Right renal pelvis (tissue), 4 donors: ENCODE results near the gene C1QL1. TPM values are rescaled to one million over a fixed set of nuclear protein-coding genes. Genes with fewer than 3 reads are reported as not detected.

Experiments
- DNase-seq, 4 donors: peaks; one replicate each; pipeline ENCODE4 v3.0.0-alpha.2; 2013; ENCODE audit warnings: low read depth in 4 of 4, low spot score in 3 of 4, missing footprints in 1 of 4
- polyA plus RNA-seq, 4 donors: library from polyadenylated mRNA; unstranded; fragments of 120-200 nt; gene quantifications; one replicate each; pipeline ENCODE4 v1.2.1, GENCODE V29; 2013; ENCODE audit not compliant: insufficient read length in 4 of 4

Gene C1QL1
- 1 to 10 TPM; 1.7 to 4.0 (median 2.1) TPM for polyA plus RNA-seq

DNA sequence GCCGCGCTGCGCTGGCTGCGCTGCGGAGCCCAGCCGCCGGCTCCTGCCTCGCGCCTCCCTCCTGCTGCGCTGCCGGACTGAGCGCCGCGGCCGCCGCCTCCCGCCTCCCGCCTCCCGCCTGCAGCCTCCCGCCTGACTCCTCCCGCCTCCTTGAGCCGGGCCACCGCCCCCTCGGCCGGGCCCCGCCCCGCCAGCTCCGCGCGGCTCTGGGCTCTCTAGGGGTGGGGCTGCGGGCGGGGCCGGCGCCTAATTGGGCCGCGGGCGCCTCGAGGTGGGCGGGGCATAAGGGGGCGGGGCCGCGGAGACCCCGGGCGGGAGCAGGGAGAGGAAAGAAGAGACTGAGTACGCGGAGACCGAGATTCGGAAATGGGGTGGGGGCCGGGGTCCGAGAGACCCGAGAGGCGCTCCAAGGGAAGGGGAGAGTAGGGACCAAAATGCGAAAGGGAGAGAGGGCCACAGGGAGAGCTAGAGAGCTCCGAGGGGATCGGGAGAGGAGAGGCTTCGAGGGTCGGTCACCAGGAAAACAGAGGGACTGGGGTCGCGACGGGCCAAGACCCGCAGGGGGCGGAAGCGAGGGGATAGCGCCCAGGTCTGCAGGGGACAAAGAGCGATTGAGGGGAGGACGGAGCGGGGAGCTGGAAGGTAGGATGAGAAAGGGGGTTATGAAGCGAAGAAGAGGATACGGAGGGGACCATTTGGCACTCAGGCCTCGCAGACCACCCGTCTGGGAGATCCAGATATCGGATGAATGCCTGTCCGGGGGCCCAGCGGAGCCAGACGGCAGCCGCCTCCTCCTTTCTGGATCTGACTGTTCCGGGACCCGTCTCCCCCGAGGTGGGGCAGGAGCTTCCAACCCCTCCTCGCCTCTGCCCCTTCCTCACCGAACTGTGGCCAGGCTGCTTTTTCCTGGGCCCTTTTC is at the start of gene C1QL1:
TSS of gene C1QL1 (minus strand) at position 79 of the 919 bp plus-strand sequence. CDS start 255 bp downstream, outside the sequence.
- DNase-seq = peak; percentile 80 to 88 (median 82)

DNA sequence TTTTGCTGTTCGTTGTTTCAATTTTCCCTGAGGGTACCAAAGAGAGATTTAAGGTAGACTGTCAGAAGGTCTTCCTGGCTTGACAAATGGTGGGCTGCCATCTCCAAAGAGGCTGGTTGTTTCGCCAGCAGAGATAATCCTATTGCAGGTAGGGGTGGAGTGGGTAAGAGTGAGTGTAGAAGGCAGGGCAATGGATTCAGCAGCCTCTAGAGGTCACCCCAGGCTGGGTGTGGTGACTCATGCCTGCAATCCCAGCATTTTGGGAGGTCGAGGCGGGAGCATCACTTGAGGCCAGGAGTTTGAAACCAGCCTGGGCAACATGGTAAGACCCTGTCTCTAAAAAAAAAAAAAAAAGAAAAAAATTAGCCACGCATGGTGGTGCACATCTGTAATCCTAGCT is 48.7 kb upstream of the C1QL1 start:
- no peak for DNase-seq

DNA sequence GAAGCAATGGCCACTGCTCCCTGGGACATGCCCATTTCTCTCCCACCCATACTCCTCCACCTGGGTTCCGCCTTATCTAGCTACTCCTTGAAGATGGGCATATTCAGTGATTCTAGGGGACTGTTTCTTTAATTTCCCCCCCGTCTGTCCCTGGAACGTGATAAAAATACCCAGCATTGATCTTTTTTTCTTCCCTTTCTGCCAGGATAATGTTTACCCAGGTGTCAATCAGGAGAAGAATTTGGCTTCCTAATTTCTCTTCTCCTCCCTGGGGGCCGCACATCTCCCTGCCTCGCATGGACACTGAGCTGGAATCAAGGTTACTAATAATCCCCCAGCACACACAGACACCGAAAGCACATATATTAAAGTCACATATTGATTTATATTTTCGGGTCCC is 48.1 kb upstream of the C1QL1 start:
- DNase-seq = no peak

- DNase-seq = no peak
These were observed 45.2 kb upstream of the C1QL1 start for GRCh38 chr17:45013021-45013997.

GRCh38 chr17:45011767-45012166 is 43.7 kb upstream of the C1QL1 start:
- no peak for DNase-seq

DNA sequence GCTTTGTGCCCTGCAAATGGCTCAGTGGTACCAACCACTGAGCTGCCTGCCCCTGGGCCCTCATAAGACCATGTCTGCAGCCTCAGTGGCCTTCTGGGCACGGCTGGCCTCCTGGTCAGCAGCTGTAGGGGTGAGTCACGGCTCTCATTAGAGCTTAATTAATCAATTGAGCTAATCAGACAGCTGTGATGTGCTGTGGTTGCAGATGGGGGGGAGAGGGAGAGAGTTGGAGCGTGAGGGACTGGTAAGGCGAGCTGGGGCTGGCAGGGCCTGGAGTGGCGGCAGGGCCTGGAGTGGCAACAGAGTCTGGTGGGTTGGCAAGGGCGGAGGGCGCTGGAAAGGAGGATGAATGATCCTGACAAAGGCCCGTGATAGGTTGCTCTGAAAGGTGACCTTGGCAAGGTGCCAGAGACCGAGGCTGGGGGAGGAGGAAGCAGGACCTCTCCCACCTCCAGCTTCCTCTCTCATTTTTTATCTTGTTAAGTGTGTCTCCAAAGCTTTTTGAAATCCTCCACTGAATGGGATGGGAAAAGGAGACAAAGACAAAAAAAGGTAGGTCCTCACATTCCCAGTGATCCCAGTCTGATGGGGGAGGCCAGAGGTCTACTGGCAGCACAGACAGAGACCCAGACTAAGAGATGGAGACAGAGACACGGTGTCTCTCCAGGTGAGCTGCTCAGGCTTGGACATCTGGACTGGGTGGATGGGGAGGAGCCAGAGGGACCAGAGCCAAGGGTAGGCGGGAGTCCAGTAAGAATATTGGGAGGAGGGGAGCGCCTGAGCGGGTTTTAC is 41.8 kb upstream of the C1QL1 start:
- no peak for DNase-seq

DNA sequence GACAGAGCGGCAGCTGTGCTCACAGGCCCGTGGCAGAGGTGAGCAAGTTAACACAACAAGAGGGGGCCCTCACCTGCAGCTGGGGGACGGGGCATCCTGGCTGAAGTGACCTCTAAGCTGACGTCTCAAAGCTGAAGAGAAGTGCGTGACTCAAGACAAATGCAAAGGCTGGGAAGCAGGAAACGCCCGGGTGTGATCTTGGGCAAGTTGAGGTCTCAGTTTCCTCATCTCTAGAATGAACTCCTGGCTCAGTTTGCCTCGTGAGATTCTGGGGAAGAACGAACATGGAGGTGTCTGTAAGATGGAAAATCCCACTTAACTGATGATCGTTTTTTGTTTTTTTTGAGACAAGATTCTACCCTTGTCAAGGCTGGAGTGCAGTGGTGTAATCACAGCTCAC is 40.1 kb upstream of the C1QL1 start:
- no peak for DNase-seq

- no peak for DNase-seq
These were observed 38.9 kb upstream of the C1QL1 start for GRCh38 chr17:45006927-45007461.

GRCh38 chr17:45005700-45006099 is 37.6 kb upstream of the C1QL1 start:
- no peak for DNase-seq

DNA sequence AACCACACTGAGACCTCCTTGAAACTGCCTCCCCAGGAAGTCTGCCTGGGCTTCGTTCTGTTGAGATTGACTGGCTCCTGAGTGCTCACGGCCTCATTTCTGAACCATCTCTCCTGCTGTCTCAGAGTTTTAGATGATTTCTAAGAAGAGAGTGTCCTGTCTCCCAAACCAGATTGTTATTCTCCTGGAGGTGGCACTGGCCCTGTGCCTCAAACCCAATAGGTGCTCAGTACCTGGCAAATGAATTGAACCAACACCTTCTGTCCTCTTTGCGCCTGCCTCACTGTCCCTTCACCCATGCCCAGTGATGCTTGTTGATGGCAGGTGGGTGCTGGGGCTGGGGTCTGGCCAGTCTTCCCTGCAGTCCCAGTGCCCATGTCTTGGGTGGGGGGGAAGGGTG is 36.3 kb upstream of the C1QL1 start:
- DNase-seq = no peak

DNA sequence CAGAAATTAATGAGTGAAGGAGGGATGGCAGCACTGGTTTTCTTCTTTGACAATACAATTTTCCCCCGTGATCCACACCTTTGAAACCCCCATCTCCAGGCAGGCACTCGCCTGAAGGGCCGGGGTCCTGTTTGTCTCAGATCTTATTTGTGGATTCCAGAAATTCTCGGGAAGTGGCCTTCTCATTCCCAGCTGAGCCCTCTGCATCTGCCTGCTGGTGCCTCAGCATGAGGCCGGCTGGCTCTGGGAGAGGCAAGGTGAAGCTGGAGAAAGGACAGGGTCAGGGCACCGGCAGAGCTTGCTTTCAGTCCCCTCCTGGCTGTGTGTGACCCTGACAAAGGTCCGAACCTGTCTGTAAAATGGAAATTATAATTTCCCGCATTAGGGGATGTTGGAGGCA is 35.8 kb upstream of the C1QL1 start:
- no peak for DNase-seq

DNA sequence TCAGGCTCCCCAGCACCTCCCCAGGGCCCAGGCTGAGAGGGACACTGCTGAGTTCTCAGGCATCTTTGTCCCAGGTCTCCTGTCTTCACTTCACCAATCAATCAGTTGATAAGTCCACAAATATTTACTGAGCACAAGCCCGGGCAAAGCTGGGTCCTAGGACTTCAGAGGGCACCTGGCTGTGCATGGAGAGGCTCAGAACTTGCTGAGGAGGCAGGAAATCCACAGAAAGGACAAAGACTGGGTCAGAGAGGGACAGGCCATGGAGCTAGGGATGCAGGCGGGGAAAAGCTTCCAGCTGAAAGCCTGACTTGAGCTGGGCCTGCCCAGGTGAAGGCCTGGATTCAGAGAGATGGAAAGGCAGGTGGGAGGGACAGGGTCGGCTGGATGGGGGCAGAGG is 33.2 kb upstream of the C1QL1 start:
- DNase-seq = no peak

- DNase-seq = no peak
These were observed 31.3 kb upstream of the C1QL1 start for GRCh38 chr17:44999433-44999832.

- no peak for DNase-seq
These were observed 30.5 kb upstream of the C1QL1 start for GRCh38 chr17:44998646-44999045.

DNA sequence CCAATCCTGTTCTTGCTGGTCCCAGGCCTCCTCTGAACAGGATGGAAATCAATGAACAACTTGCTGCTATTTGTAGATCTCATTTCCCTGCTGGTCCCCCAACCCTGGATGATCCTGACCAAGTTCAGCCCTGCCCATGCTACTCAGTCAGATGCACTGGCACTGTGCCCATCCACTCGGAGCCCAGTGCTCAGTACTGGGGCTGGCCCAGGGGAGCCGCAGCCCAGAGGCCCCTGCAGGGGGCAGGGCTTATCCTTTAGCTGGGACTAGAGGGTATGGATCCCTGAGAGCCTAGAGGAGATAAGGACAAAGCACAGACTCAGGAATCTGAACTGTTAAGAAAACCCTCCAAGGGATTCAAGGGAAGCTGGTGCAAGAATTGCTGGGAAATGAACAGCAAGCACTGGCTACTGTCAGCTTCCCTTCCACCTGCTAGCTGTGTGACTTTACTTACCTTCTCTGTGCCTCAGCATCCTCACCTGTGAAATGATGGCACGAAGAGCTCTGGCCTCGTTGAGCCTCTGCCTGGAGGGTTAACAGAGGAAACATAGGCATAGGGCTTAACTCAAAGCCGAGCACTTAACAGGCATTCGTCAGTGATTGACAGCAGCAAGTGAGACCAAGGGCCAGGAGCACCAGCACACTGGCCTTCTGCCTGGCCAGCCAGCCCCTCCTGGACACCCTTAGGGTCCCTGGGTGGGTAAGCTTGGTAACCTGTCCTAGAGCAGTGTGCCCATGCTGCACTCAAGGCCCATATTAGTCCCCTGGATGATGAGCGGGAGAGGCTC is 29.8 kb upstream of the C1QL1 start:
- DNase-seq = no peak

GRCh38 chr17:44996304-44996703 is 28.2 kb upstream of the C1QL1 start:
- no peak for DNase-seq

- no peak for DNase-seq
These were observed 27.4 kb upstream of the C1QL1 start for GRCh38 chr17:44995436-44996001.

DNA sequence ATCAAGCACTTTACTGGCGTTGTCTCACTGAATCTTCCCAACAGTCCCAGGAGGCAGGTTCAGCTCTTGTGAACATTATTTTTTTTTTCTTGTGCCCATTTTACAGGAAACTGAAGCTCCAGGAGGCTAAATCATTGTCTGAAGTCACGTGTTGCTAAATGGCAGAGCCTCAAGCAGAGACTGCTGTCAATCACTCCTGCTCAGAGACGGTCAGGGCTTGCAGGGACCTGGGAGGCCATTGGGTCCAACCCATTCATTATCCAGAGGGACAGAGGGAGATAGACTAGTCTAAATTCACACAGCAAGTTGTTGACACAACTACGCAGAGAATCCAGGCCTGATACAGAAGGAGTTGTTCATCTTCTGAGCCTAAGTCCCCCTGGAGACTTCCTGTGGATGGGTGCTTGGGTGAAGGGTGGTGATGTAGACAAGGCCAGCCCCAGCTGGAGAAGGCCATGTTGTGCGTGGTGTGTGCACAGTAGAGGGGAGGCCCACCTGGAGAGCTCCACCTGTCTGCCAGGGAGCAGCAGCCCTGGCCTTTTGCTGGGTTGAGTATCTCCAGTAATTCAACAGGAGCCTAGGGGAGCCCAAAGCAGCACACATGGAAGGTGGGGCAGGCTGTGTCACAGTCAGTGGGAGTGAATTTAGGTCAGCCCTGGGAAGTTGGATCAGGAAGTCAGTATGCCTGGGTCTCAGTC is 24.3 kb upstream of the C1QL1 start:
- DNase-seq = no peak
